GM21526 (cell line): ENCODE results near the gene ALOX15.

ENCODE experiments used
- ATAC-seq: cut with Tn5 transposase; IDR thresholded peaks from one replicate; pipeline ENCODE4 v1.9.1; 2021; ENCODE audit warnings: moderate library complexity; ENCODE audit not compliant: unreplicated experiment, low FRiP score

Gene ALOX15

DNA sequence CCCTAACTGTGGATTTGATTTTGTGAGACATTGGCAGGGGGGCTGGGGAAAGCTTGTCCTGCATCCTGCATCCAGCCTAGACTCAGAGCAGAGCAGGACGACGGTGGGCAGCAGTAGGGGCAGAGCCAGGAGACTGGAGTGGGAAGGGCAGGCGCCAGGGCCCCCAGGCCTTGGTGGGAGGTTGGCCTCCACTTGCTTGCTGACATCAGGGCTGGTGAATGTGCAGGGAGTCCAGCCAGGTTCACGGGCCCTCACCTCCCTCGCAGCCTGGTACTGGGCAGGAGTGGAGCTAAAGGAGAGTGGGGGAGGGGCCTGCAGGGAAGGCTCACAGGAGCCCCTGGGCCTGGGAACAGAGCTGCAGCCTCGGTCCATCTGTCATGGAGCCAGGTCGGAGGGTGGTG is 59.4 kb downstream of the ALOX15 start:
- no peak for ATAC-seq
